OCI-LY1 (cell line): ENCODE measurements around the gene LDLRAD4.

Experiments used
- CTCF ChIP-seq: fragments of 200-600 bp; sonication (generic), shearing (Covaris generic); IDR thresholded peaks from 2 replicates; pipeline ENCODE4 v1.5.1; 2017; ENCODE audit warnings: mild to moderate bottlenecking, antibody characterized with exemption, low read length, moderate library complexity, mixed read lengths
- EZH2 ChIP-seq: fragments of 200-600 bp; sonication (generic), shearing (Covaris generic); IDR thresholded peaks from 2 replicates; pipeline ENCODE4 v1.8.0; 2017; ENCODE audit warnings: borderline replicate concordance, mixed run types, mild to moderate bottlenecking, antibody characterized with exemption, low read length, moderate library complexity, mixed read lengths

GRCh38 chr18:13218368-13218991, at the start of gene LDLRAD4:
- TF ChIP-seq CTCF (no peak), EZH2 (no peak)
